ENCODE results near the gene ARHGAP27.
"Not testable (repeated sequence)": the region's sequence is repeated elsewhere in the genome, so short reads cannot be mapped to it uniquely, and the experiment has no call there.

Gene ARHGAP27

DNA sequence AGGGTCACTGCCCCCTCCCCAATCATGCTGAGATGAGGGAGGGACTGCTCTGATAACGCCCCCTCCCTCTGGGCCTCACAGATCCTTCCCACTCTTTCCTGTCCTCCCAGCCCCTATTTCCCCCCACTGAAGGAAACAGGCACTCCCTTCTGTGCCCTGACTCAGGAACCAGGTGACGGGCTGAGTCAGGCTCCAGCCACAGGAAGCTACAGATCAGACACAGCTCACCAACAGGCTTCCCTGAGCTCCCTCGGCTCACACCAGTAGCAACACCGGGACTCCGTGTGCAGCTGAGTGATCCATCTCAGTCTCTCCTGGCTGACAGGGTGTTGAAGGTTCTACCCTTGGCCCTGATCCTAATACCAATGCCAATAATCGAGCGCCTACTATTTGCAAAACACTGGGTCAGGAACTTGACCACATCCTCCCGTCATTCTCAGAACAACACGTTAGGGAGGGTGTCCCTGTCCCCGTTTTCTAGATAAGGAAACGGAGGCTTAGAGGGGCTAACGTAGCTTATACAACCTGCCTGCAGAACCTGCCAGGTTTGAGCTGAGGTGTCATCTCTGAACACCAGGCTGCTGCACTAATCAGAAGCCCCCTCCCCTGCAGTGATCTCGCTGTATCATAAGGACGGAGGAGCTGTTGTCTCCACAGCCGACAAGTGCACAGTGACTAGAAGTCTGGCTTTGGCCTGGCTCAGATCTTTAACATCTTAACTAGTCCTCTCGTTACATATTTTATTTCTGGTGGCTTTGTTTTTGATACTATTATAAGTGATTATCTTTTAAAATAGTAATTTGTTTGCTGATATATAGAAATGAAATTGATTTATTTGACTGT is 13.5 kb upstream of the ARHGAP27 start:
- not testable (repeated sequence) for H2BK12ac ChIP-seq (ENCODE audit: low read length); H3K4me1 ChIP-seq (ENCODE audit: control insufficient read depth in 2 of 2, insufficient read depth in 1 of 2, low read depth in 1 of 2, low read length in 2 of 2); H3K4me2 ChIP-seq (ENCODE audit: insufficient read depth, low read length, poor library complexity, severe bottlenecking); H3K36me3 ChIP-seq (replicated peaks in 1 of 2; ENCODE audit: control insufficient read depth in 2 of 2, insufficient read depth in 2 of 2, low read length in 2 of 2); H3K14ac ChIP-seq (ENCODE audit: low read length); H3K27ac ChIP-seq (replicated peaks; ENCODE audit: low read length); H3K18ac ChIP-seq (ENCODE audit: low read length); H2BK120ac ChIP-seq (ENCODE audit: low read depth, low read length); H4K8ac ChIP-seq (ENCODE audit: low read depth, low read length); H3K9ac ChIP-seq (ENCODE audit: low read depth, low read length, poor library complexity); H3K4me3 ChIP-seq (ENCODE audit: low read length in 2 of 2); H4K91ac ChIP-seq (ENCODE audit: low read depth, low read length, poor library complexity); H2AFZ ChIP-seq (ENCODE audit: low read length); H2AK5ac ChIP-seq (ENCODE audit: low read depth, low read length); H2BK5ac ChIP-seq (ENCODE audit: low read length); H3K27me3 ChIP-seq (ENCODE audit: control insufficient read depth in 3 of 3, insufficient read depth in 3 of 3, low read depth in 1 of 3, low read length in 3 of 3); H3K9me3 ChIP-seq (replicated peaks in 1 of 2; ENCODE audit: control insufficient read depth in 2 of 2, insufficient read depth in 1 of 2, low read depth in 1 of 2, low read length in 2 of 2); DNase-seq (ENCODE audit: low spot score); H3K4ac ChIP-seq (ENCODE audit: low read length); H2BK15ac ChIP-seq (ENCODE audit: low read length); H3K23ac ChIP-seq (ENCODE audit: low read depth, low read length, poor library complexity); H3K79me1 ChIP-seq (ENCODE audit: low read depth, low read length)
- WGBS, 2 donors (ENCODE audit: extremely low coverage in 2 of 2, insufficient read length in 2 of 2, insufficient replicate concordance in 1 of 2), result no CpG with 5 or more reads among the region's 16 CpGs

DNA sequence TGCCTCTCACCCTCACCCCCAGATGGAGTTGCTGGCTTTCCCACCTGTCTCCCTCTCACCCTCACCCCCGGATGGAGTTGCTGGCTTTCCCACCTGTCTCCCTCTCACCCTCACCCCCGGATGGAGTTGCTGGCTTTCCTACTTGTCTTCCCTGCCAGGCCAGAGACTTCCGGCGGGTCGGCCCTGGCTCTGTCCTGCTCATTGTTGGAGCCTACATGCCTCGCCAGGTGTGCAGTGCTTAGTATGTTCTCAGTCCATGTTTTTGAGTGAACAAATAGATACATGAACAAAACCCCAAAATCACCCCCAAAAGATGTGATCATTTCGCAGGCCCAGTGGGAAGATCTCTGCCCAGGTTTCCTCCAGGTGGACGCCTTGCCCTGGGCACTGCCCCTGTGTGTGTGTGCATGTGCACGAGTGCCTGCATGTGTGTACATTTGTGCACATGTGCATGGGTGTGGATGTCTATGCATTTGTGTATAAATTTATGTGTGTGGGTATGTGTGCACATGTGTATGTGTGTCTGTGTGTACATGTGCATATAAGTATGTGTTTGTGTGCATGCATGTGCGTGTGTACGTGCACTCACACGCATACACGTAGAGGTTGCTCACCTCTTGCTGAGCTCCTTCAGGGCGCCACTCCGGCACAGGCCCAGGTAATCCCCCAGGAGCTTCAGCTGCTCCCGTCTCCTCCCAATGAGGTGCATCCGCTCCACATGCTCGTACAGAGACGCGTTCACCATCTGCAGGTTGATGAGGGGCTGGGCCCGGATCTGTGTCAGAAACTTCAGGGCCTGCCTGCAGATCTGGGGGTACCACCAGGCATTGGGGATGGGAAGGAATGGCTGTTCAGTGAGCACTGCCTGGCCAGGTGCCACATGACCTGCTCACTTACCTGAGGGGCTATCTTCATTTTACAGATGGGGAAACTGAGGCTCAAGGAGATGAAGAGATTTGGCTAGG is 12.5 kb upstream of the ARHGAP27 start:
- not testable (repeated sequence) for H3K79me1 ChIP-seq (ENCODE audit: low read depth, low read length); H3K18ac ChIP-seq (ENCODE audit: low read length); H4K8ac ChIP-seq (ENCODE audit: low read depth, low read length); H2BK15ac ChIP-seq (ENCODE audit: low read length); H3K4me3 ChIP-seq (ENCODE audit: low read length in 2 of 2); H3K23ac ChIP-seq (ENCODE audit: low read depth, low read length, poor library complexity); H4K91ac ChIP-seq (ENCODE audit: low read depth, low read length, poor library complexity); H2BK5ac ChIP-seq (ENCODE audit: low read length); H3K36me3 ChIP-seq (replicated peaks in 1 of 2; ENCODE audit: control insufficient read depth in 2 of 2, insufficient read depth in 2 of 2, low read length in 2 of 2); H2BK120ac ChIP-seq (ENCODE audit: low read depth, low read length); H3K4me1 ChIP-seq (ENCODE audit: control insufficient read depth in 2 of 2, insufficient read depth in 1 of 2, low read depth in 1 of 2, low read length in 2 of 2); DNase-seq (ENCODE audit: low spot score); H2AFZ ChIP-seq (ENCODE audit: low read length); H2BK12ac ChIP-seq (ENCODE audit: low read length); H3K27me3 ChIP-seq (ENCODE audit: control insufficient read depth in 3 of 3, insufficient read depth in 3 of 3, low read depth in 1 of 3, low read length in 3 of 3); H3K4me2 ChIP-seq (ENCODE audit: insufficient read depth, low read length, poor library complexity, severe bottlenecking); H2AK5ac ChIP-seq (ENCODE audit: low read depth, low read length); H3K9me3 ChIP-seq (replicated peaks in 1 of 2; ENCODE audit: control insufficient read depth in 2 of 2, insufficient read depth in 1 of 2, low read depth in 1 of 2, low read length in 2 of 2); H3K27ac ChIP-seq (replicated peaks; ENCODE audit: low read length); H3K14ac ChIP-seq (ENCODE audit: low read length); H3K9ac ChIP-seq (ENCODE audit: low read depth, low read length, poor library complexity); H3K4ac ChIP-seq (ENCODE audit: low read length)
- WGBS, 2 donors (ENCODE audit: extremely low coverage in 2 of 2, insufficient read length in 2 of 2, insufficient replicate concordance in 1 of 2), result no CpG with 5 or more reads among the region's 21 CpGs

DNA sequence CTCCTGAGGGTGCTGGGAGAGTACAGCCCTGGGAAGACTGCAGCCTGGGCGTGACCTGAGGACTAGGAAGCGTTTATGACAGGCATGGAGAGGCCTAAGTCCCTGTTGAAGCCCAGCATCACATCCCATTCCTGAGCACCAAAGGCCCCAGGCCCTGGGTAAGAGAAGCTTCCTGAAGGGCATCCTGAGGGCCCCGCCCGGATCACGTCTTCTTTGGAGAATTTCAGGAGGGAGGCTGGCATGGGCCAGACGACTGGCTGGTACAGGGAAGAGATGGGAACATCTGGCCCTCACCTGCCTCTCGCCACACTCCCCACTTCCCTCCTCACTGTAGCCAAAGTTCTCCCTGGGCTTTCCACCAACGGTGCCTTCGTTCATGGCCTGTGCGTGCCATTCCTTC is 11.6 kb upstream of the ARHGAP27 start:
- H3K27me3 ChIP-seq (ENCODE audit: control insufficient read depth in 3 of 3, insufficient read depth in 3 of 3, low read depth in 1 of 3, low read length in 3 of 3); H2AFZ ChIP-seq (ENCODE audit: low read length); H3K18ac ChIP-seq (ENCODE audit: low read length); H2AK5ac ChIP-seq (ENCODE audit: low read depth, low read length); H2BK5ac ChIP-seq (ENCODE audit: low read length); H3K4me3 ChIP-seq (ENCODE audit: low read length in 2 of 2); H2BK15ac ChIP-seq (ENCODE audit: low read length); H2BK12ac ChIP-seq (ENCODE audit: low read length); H3K4me2 ChIP-seq (ENCODE audit: insufficient read depth, low read length, poor library complexity, severe bottlenecking); H4K91ac ChIP-seq (ENCODE audit: low read depth, low read length, poor library complexity); H2BK120ac ChIP-seq (ENCODE audit: low read depth, low read length); H3K14ac ChIP-seq (ENCODE audit: low read length); H3K4ac ChIP-seq (ENCODE audit: low read length); H4K8ac ChIP-seq (ENCODE audit: low read depth, low read length); H3K9me3 ChIP-seq (replicated peaks in 1 of 2; ENCODE audit: control insufficient read depth in 2 of 2, insufficient read depth in 1 of 2, low read depth in 1 of 2, low read length in 2 of 2); H3K23ac ChIP-seq (ENCODE audit: low read depth, low read length, poor library complexity); H3K36me3 ChIP-seq (replicated peaks in 1 of 2; ENCODE audit: control insufficient read depth in 2 of 2, insufficient read depth in 2 of 2, low read length in 2 of 2); H3K79me1 ChIP-seq (ENCODE audit: low read depth, low read length); H3K9ac ChIP-seq (ENCODE audit: low read depth, low read length, poor library complexity); H3K27ac ChIP-seq (replicated peaks; ENCODE audit: low read length); H3K4me1 ChIP-seq (ENCODE audit: control insufficient read depth in 2 of 2, insufficient read depth in 1 of 2, low read depth in 1 of 2, low read length in 2 of 2); DNase-seq (ENCODE audit: low spot score): not testable (repeated sequence)
- no CpG with 5 or more reads among the region's 10 CpGs for WGBS, 2 donors (ENCODE audit: extremely low coverage in 2 of 2, insufficient read length in 2 of 2, insufficient replicate concordance in 1 of 2)

All from neuronal stem cell (in vitro differentiated cells).